GM12872 (cell line): Measurements from ENCODE around the gene PHLDB3.

Experiments
- CTCF ChIP-seq: IDR thresholded peaks from 3 replicates; pipeline ENCODE4 v1.5.1; 2011; ENCODE audit warnings: low read depth, mild to moderate bottlenecking, low read length, moderate library complexity; ENCODE audit not compliant: insufficient read depth

The PHLDB3 gene

GRCh38 chr19:43534305-43534815 lies 29.8 kb upstream of the PHLDB3 start:
- no peak for TF ChIP-seq CTCF

- no peak for TF ChIP-seq CTCF
These were observed 29.2 kb upstream of the PHLDB3 start for GRCh38 chr19:43533546-43534304.

- no peak for TF ChIP-seq CTCF
These were observed 28.5 kb upstream of the PHLDB3 start, which contains the start of gene ZNF575 for GRCh38 chr19:43532962-43533545. Gene ZNF575, plus strand, starts transcription at chr19:43533188. Its CDS starts 1,235 bp downstream, at chr19:43534423.

- TF ChIP-seq CTCF, result no peak
These were observed 28.0 kb upstream of the PHLDB3 start for GRCh38 chr19:43532571-43532961.

- TF ChIP-seq CTCF, result no peak
These were observed 23.5 kb upstream of the PHLDB3 start for GRCh38 chr19:43527860-43528622.

GRCh38 chr19:43526884-43527859 lies 22.6 kb upstream of the PHLDB3 start, which contains the start of gene ETHE1:
Gene ETHE1, minus strand, starts transcription at chr19:43527201. Its CDS starts 24 bp downstream, at chr19:43527177.
- TF ChIP-seq CTCF, result no peak
